ENCODE measurements around the gene STOM.

The STOM gene

GRCh38 chr9:121357011-121357410 lies 13.0 kb downstream of the STOM start:
- no peak overlapping the region for H3K4me3 ChIP-seq (ENCODE audit: low read depth, low read length)
- TF ChIP-seq CTCF (IDR thresholded peaks at IDR 0.05; ENCODE audit: low read depth, low read length) = no peak

- TF ChIP-seq CTCF (IDR thresholded peaks at IDR 0.05; ENCODE audit: low read depth, low read length) = no peak
- H3K4me3 ChIP-seq (ENCODE audit: low read depth, low read length) = no peak overlapping the region
Observed at GRCh38 chr9:121354762-121355161, 15.3 kb downstream of the STOM start.

- TF ChIP-seq CTCF (IDR thresholded peaks at IDR 0.05; ENCODE audit: low read depth, low read length) = no peak
- H3K4me3 ChIP-seq (ENCODE audit: low read depth, low read length) = no peak overlapping the region
Observed at GRCh38 chr9:121354141-121354540, 15.9 kb downstream of the STOM start.

- no peak overlapping the region for H3K4me3 ChIP-seq (ENCODE audit: low read depth, low read length)
- TF ChIP-seq CTCF (IDR thresholded peaks at IDR 0.05; ENCODE audit: low read depth, low read length) = no peak
Observed at GRCh38 chr9:121353241-121354061, 16.6 kb downstream of the STOM start.

GRCh38 chr9:121350993-121351561 lies 19.0 kb downstream of the STOM start:
- H3K4me3 ChIP-seq (ENCODE audit: low read depth, low read length) = no peak overlapping the region
- TF ChIP-seq CTCF (IDR thresholded peaks at IDR 0.05; ENCODE audit: low read depth, low read length) = no peak

GRCh38 chr9:121350036-121350435 lies 20.0 kb downstream of the STOM start:
- H3K4me3 ChIP-seq (ENCODE audit: low read depth, low read length) = no peak overlapping the region
- no peak for TF ChIP-seq CTCF (IDR thresholded peaks at IDR 0.05; ENCODE audit: low read depth, low read length)

GRCh38 chr9:121349009-121349408 lies 21.0 kb downstream of the STOM start:
- TF ChIP-seq CTCF (IDR thresholded peaks at IDR 0.05; ENCODE audit: low read depth, low read length) = no peak
- H3K4me3 ChIP-seq (ENCODE audit: low read depth, low read length) = no peak overlapping the region

Measured in WI38 (cell line).